ES-I3 (cell line): ENCODE measurements around the gene RGS8.

Source experiments
- H3K36me3 ChIP-seq: 2 replicates; pipeline ENCODE4 v1.6.1; 2013; ENCODE audit warnings: mild to moderate bottlenecking, low read length, control low read depth, moderate library complexity; ENCODE audit not compliant: insufficient read depth
- H3K4me1 ChIP-seq: 2 replicates; pipeline ENCODE4 v1.6.1; 2013; ENCODE audit warnings: mild to moderate bottlenecking, control low read depth, low read length; ENCODE audit not compliant: insufficient read depth
- H3K9ac ChIP-seq: 2 replicates; pipeline ENCODE4 v1.6.1; 2013; ENCODE audit warnings: low read depth, mild to moderate bottlenecking, low read length, moderate library complexity
- H3K9me3 ChIP-seq: 2 replicates; pipeline ENCODE4 v1.6.1; 2013; ENCODE audit warnings: mild to moderate bottlenecking, low read length, moderate library complexity; ENCODE audit not compliant: control insufficient read depth, insufficient read depth

RGS8 gene

DNA sequence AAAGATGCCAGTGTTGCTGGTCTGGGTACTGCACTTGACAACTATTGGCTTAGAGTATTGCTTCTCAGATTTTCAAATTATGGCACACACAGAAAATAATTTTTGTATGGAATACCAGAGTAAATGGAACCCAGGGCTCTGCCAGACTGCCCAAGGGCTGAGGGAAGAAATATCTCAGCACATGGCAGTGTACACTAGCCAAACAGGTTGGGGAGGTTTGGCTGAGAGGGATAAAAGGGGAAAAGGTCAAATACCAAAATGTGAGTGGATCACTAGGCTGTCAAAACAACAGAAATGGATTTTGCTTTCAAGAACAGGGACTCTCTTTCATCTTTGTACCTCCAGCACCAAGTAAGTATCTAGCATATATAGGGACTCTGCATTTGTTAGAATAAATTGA lies 3.0 kb upstream of the RGS8 start:
- no peaks in the 10 kb centered on the region; the same call in 1 of the 2 replicates for H3K4me1 ChIP-seq

GRCh38 chr1:182686446-182686845 lies 2.1 kb upstream of the RGS8 start:
- no peaks in the 10 kb centered on the region; the same call in 1 of the 2 replicates for H3K4me1 ChIP-seq

More for the DNA sequence above, 3.0 kb upstream of the RGS8 start:
- Histone ChIP-seq H3K36me3 (no peaks in the 10 kb centered on the region; the same call in 1 of the 2 replicates), H3K9me3 (no peaks in the 10 kb centered on the region), H3K9ac (no peak overlapping the region)

GRCh38 chr1:182685215-182685614 lies 828 bp upstream of the RGS8 start:
- H3K4me1 ChIP-seq: no peaks in the 10 kb centered on the region; the same call in 1 of the 2 replicates
- H3K9me3 ChIP-seq: no peaks in the 10 kb centered on the region
- no peak overlapping the region for H3K9ac ChIP-seq
- H3K36me3 ChIP-seq: no peaks in the 10 kb centered on the region; the same call in 1 of the 2 replicates

More at GRCh38 chr1:182686446-182686845, 2.1 kb upstream of the RGS8 start:
- Histone ChIP-seq H3K9ac (no peak overlapping the region), H3K9me3 (no peaks in the 10 kb centered on the region), H3K36me3 (no peaks in the 10 kb centered on the region; the same call in 1 of the 2 replicates)

- no peaks in the 10 kb centered on the region; the same call in 1 of the 2 replicates for H3K4me1 ChIP-seq
These were observed 1.4 kb downstream of the RGS8 start for GRCh38 chr1:182682898-182683501.

DNA sequence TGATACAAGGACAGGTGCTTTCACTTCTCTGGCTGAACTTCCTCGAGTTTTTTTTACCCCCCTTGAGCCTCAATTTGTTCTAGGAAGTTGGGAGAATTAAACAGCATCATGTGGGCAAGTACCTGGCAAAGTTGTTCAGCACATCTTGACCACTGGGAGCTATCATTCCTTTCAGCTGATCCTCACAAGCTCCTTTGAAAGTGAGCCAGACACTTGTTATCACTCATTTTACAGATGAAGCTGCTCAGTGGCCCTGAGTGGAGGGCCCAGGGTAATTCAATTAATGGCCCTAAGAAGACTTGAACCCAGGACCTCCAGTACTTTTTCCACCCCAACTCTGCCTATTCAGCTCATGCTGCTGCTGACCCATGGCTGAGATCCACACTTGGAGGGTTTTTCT lies 2.0 kb downstream of the RGS8 start:
- H3K9me3 ChIP-seq: no peaks in the 10 kb centered on the region
- no peaks in the 10 kb centered on the region; the same call in 1 of the 2 replicates for H3K4me1 ChIP-seq
- H3K9ac ChIP-seq: no peak overlapping the region
- no peaks in the 10 kb centered on the region for H3K36me3 ChIP-seq

More at GRCh38 chr1:182682898-182683501, 1.4 kb downstream of the RGS8 start:
- no peaks in the 10 kb centered on the region for H3K36me3 ChIP-seq
- no peaks in the 10 kb centered on the region for H3K9me3 ChIP-seq
- H3K9ac ChIP-seq: no peak overlapping the region

DNA sequence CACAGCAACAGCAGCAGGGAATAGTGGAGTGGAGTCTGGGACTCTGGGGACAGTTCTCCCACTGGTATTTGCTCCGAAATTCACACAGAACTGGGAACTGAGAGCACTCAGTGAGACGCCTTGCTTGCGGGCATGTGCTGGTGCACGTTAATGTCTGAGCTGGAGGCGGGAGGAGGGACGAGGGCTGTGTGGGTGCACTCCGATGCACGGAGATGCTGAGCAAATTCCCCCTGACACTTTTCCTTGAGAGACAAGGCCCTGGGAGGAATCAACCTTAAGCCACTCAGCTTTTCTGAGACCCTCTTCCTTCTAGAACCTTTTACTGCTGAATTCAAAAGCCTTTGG lies 2.8 kb downstream of the RGS8 start:
- no peaks in the 10 kb centered on the region for H3K36me3 ChIP-seq
- H3K9me3 ChIP-seq: no peaks in the 10 kb centered on the region
- H3K9ac ChIP-seq: no peak overlapping the region
- H3K4me1 ChIP-seq: no peaks in the 10 kb centered on the region; the same call in none of the 2 replicates

DNA sequence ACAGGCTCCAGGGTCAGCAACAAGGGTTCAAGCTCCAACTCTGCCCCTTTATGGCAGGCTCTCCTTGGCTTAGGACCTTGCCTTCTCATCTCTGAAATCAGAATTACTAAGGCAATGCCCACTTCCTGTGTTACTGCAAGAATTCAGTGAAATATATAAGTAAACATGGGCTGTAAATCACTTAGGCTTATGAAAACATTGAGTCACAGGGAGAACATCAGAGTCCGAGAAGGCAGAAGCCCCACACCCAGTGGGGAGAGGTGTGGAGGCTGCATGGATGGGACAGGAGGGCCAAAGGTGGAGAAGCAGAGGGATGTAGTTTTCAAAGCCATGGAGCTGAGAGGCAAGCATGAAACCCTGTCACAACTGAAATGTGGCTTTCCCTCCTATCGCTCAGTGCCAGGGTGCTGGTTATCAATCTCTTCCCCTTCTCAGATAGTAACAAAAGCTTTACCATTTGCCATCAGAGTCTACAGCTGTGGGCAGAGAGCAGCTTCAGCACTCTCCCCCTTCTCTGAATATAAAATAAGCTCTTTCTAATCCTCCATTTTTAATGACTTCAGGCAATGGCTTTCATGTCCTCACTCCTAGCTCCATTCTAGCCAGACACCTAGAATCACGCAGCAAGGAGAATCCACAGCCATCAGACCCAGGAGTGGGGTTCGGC lies 3.4 kb downstream of the RGS8 start:
- Histone ChIP-seq H3K36me3 (no peaks in the 10 kb centered on the region), H3K4me1 (no peaks in the 10 kb centered on the region; the same call in none of the 2 replicates), H3K9me3 (no peaks in the 10 kb centered on the region), H3K9ac (no peak overlapping the region)

GRCh38 chr1:182680408-182680807 lies 4.0 kb downstream of the RGS8 start:
- H3K9me3 ChIP-seq: no peaks in the 10 kb centered on the region
- H3K36me3 ChIP-seq: no peaks in the 10 kb centered on the region
- no peaks in the 10 kb centered on the region; the same call in none of the 2 replicates for H3K4me1 ChIP-seq
- no peak overlapping the region for H3K9ac ChIP-seq

DNA sequence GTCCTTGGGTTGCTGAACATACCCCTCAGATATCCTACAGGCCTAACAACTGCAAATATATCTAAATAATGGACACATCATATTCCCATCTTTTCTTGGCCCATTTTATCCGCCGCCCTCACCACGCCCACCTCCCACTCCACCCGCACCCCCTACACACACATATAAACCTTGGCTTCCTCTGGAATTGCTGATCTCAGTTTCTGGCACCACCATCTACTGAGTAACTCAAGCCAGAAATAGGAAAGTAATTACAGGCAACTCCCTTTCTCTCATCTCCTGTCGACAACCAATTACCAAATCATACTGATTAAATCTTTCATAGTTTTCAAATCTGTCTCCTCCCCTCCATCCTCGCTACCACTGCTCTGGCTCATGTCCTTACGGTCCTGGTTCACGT lies 4.7 kb downstream of the RGS8 start:
- Histone ChIP-seq H3K36me3 (no peaks in the 10 kb centered on the region), H3K4me1 (no peaks in the 10 kb centered on the region; the same call in none of the 2 replicates)

DNA sequence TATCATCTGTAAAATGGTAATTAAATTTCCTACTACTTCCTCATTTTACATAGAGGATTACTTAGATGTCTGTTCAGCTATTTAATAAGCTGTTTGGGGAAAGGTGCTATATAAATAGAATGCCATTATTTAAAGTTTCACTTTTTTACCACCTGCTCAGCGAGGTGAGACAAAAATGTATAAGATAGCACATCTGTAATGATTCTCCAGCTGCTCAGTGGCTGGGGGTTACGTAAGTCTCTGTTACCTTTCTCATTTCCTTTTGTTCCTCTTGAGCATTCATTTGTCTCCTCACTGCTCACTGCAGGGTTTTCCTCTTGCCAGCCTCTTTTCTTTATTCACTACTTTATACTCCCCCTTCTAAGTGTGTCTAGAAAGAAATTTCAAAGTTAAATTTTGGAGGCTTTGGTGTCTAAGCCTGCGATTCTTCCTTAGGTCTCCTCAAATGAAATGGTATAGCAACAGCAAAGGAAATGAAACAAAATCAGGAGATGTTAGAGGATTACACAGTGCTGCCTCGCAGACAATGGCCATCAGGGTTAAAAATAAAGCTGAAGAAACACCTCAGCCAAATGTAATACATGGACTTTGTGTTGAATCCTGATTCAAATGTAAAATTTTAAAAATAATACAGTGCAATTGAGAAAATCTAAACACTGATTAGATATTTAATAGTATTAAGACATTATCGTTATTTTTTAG lies 6.8 kb downstream of the RGS8 start:
- Histone ChIP-seq H3K36me3 (no peaks in the 10 kb centered on the region), H3K9me3 (no peaks in the 10 kb centered on the region), H3K9ac (no peak overlapping the region), H3K4me1 (peaks cover 6% of the 10 kb centered on the region; the same call in 1 of the 2 replicates)

More for the DNA sequence above, 4.7 kb downstream of the RGS8 start:
- no peaks in the 10 kb centered on the region for H3K9me3 ChIP-seq
- no peak overlapping the region for H3K9ac ChIP-seq

DNA sequence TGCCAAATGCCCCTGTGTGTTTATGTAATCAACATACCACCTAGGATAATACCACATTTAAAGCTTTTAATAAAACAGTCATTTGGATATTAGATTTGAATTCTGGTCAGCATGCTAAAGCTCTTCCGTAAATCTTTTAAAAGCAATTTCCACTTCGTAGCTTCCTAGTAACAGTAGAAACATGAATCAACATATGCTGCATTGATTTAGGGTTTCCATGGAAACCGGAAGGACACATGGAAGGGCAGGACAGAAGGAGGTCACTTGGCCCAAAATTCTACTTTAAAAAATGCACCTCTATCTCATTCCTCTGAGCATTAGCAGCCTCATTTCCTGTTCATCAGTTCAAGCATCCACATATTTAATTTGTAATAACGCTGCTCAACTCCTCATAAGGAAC lies 8.1 kb downstream of the RGS8 start:
- Histone ChIP-seq H3K9me3 (no peaks in the 10 kb centered on the region), H3K9ac (no peak overlapping the region), H3K4me1 (peaks cover 10% of the 10 kb centered on the region; the same call in 1 of the 2 replicates), H3K36me3 (no peaks in the 10 kb centered on the region)

- H3K4me1 ChIP-seq: peaks cover 10% of the 10 kb centered on the region; the same call in 1 of the 2 replicates
- no peak overlapping the region for H3K9ac ChIP-seq
- no peaks in the 10 kb centered on the region for H3K9me3 ChIP-seq
- H3K36me3 ChIP-seq: no peaks in the 10 kb centered on the region
These were observed 9.8 kb downstream of the RGS8 start for GRCh38 chr1:182674346-182675246.

GRCh38 chr1:182672487-182672836 lies 11.9 kb downstream of the RGS8 start:
- no peaks in the 10 kb centered on the region for H3K9me3 ChIP-seq
- no peak overlapping the region for H3K9ac ChIP-seq
- H3K36me3 ChIP-seq: no peaks in the 10 kb centered on the region
- peaks cover 14% of the 10 kb centered on the region; the same call in 1 of the 2 replicates for H3K4me1 ChIP-seq
